ENCODE results near the gene PACSIN1.

PACSIN1 gene

DNA sequence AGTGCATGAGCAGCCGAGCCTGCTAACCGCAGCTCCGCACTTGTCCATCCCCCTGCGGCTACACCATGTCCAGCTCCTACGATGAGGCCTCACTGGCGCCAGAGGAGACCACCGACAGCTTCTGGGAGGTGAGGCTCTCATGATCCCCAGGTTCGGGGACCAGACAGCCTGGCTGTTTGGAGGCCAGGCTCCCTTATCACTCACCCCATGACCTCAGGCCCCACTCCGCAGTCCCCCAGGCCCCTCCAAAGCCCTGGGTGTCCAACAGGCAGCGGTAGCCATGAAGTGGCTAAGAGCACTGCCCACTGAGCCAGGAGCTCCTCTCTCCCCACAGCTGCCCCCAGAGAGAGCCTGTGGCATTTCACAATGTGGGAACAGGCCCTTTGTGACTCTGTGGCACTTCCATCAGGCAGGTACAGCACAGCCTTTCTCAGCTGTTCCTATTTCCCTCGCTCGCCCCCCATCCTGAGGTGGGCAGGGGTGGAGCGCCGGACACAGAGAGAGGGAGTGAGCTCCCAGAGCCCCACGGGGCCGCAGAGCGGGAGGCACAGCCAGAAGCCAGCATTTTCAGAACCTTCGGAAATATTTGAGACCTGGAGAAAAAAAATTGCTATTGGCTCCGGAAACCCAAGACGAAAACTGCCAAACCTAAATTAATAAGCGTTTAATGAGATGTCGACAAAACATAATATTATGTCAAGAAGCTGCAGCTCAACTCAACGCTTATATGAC, 60.5 kb downstream of the PACSIN1 start:
- FAIRE-seq (no peak), DNase-seq (ENCODE audit: insufficient read length, low spot score) (no peak)

DNA sequence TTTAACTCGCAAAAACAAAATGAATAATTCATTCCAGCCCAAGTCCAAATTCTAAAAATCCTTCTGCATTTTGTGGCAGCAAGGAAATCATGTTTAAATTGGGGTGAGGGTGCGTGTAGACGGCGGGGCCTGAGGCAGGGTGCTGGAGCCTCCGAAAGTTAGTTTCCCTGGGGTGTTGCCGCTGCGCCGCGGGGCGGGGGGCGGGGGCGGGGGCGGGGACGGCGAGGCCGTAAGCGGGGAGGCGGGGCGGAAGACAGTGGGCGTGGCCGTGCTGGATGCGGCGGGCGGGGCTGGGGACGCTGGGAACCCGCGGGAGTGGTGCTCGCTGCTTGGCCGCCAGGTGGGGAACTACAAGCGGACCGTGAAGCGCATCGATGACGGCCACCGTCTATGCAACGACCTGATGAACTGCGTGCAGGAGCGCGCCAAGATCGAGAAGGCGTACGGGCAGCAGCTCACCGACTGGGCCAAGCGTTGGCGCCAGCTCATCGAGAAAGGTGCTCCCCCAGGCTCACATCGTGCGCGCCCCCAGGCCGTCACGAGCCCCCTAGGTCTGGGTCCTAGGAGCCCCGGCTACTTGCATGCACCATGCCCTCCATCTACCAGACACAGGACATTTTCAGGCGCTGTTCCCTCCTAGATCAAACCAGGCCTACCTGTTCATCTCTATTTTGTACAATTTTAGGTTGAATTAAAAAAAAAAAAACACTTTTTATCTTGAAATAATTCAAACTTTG, 61.3 kb downstream of the PACSIN1 start:
- DNase-seq (ENCODE audit: insufficient read length, low spot score): peak; percentile 99
- FAIRE-seq: peak; percentile 80

DNA sequence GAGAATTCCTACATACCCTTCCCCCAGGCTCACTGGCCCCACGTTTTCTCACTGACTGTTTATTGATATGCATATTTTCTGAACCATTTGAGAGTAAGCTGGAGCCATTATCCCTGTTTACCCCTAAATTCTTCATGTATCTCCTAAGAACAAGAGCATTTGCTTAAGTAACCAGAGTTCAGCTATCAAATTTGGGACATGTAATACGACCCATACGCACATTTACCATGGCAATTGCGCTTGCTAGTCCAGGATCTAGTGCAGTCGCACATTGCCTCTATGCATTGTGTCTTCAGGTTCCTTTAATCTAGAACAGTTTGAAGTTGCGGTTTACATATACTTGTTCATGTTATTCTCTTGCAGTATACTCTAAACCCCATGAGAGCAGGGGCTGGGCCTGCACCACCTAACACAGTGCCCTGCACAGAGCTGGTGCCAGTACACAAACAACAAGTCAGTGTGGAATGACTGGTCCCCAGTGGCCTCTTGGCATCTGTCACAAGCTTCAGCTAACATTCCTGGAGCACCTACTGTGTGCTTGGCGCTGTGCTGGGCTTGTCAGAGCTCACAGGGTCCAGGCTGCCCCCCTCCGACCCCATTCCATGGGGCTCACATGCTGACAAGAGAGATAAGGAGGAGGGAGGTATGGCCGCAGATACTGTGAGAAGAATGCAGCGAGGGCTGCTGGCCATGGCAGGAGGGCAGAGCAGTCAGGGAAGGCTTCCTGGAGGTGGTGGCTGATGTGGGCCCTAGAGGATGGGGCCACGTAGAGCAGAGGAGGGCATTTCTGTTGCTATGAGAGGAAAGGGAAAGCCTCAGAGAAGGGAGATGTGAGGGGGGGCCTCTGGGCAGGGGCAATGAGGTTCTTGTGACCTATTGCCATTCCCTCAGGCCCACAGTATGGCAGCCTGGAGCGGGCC, 62.1 kb downstream of the PACSIN1 start:
- DNase-seq (ENCODE audit: insufficient read length, low spot score) (no peak), FAIRE-seq (no peak)

DNA sequence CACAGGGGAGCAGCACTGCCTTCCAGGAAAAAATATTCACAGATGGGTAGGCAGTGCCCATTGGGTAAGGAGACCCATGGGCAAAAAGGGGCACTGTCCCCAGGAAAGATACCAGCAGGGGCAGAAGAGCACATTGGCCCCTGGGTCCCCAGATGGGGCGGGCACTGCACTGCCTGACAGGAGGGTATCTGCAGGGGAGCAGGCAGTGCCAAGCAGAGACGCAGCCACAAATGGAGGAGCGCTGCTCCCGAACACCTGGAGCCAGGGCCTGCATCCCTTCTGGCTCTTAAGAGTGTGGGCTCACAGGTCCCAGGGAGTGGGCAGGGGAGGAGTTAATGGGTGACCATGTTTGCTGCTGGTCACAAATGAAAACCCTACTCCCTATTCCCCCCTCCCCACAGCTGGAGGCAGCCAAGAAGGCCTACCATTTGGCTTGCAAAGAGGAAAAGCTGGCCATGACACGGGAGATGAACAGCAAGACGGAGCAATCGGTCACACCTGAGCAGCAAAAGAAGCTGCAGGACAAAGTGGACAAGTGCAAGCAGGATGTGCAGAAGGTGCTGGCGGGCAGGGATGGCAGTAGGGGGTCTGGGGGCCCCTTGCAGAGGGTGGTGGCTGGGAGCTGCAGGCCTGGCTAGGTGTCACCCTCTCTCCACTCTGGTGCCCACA, 63.3 kb downstream of the PACSIN1 start:
- FAIRE-seq: no peak
- DNase-seq (ENCODE audit: insufficient read length, low spot score): no peak

DNA sequence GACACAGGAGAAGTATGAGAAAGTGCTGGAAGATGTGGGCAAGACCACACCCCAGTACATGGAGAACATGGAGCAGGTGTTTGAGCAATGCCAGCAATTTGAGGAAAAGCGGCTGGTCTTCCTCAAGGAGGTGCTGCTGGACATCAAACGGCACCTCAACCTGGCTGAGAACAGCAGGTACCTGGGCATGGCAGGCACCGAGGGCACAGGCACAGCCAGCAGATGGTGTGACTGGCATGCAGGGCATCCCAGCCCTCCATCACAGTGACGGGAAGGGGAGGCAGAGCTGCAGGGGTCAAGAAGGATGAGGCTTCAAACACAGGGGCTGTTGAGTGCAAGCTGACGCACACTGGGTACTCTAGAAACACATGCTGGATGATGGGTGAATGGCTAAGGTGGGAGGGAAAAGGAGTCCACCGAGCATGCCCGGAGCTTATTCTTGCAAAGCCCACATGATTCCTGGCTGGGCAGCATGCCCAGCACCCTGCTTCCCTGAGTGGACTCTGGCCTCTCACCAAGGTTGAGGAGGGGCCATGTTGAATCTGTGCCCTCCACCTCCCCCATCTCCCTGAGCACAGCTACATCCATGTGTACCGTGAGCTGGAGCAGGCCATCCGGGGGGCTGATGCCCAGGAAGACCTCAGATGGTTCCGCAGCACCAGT, 63.9 kb downstream of the PACSIN1 start:
- DNase-seq (ENCODE audit: insufficient read length, low spot score): no peak

DNA sequence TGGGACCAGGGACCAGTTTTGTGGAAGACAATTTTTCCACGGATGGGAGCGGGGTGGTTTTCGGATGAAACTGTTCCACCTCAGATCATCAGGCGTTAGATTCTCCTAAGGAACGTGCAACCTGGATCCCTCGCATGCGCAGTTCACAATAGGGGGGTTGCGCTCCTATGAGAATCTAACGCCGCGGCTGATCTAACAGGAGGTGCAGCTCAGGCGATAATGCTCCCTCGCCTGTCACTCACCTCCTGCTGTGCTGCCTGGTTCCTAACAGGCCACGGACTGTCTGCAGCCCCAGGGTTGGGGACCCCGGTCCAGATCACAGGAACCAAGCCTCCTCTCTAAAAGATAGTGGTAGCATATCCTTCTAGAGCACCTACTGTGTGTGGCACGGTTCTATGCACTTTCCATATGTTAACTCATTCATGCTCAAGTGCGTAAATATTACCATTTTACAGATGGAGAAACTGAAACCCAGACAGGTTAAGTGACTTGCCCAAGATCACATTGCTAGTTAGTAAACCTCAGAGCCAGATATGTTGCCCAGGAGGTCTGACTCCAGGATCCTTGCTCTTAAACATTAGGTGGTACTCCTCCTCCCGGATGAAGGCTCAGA, 65.0 kb downstream of the PACSIN1 start:
- FAIRE-seq: no peak
- no peak for DNase-seq (ENCODE audit: insufficient read length, low spot score)

More for the DNA sequence above, 63.9 kb downstream of the PACSIN1 start:
- no peak for FAIRE-seq

DNA sequence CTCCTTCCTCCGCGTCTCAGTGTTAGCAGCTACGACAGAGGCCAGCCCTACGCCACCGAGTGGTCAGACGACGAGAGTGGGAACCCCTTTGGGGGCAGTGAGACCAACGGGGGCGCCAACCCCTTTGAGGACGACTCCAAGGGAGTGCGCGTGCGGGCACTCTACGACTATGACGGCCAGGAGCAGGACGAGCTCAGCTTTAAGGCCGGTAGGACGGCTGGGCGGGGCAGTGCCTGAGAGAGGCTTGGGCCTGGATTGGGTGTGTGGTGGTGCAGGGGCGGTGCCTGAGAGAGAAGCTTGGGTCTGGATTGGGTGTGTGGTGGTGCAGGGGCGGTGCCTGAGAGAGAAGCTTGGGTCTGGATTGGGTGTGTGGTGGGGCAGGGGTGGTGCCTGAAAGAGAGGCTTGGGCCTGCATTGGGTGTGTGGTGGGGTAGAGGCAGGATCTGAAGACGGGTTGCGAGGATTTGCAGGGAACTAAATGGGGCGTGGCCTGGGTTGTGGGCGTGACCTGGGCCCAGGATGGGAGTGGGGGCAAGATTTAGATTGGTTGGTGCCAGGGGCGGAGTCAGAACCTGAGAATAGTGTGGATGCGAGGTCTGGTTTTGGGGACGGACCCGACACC, 65.8 kb downstream of the PACSIN1 start:
- DNase-seq (ENCODE audit: insufficient read length, low spot score) (no peak), FAIRE-seq (no peak)

DNA sequence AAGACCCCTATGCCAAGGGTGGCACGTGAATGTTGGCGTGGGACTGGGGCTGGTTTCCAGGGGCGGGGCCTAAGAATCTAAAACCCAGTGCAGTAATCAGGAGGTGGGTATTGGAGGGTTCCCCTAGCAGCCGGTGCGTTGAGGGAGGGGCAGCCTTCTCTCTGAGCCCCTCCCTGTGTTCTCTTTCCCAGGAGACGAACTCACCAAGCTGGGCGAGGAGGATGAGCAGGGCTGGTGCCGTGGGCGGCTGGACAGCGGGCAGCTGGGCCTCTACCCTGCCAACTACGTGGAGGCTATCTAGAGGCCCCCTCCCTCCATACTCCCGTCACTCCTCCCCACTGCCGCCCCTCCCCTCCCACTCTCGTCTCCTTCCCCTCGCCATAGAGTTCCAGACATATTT, 66.4 kb downstream of the PACSIN1 start:
- FAIRE-seq (no peak), DNase-seq (ENCODE audit: insufficient read length, low spot score) (no peak)

DNA sequence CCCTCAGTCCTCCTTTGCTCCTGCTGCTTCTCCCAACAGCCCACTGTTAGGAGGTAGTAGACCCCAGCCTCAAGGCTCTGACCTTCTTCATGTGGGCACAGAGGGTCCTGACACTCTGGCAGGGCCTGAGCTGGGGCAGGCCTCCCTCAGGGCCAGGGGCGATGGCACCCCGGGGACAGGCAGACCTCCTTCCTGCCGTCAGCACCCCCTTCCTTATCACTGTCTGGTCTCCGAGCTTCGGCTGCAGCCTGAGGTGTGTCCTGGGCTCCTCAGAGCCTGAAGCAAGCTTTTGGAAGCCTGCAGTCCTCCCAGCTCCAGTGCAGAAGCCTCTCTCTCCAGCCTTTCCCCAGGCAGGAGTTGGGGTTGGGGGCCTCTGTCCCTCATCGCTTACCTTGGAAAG, 68.3 kb downstream of the PACSIN1 start:
- FAIRE-seq: no peak
- DNase-seq (ENCODE audit: insufficient read length, low spot score): no peak

DNA sequence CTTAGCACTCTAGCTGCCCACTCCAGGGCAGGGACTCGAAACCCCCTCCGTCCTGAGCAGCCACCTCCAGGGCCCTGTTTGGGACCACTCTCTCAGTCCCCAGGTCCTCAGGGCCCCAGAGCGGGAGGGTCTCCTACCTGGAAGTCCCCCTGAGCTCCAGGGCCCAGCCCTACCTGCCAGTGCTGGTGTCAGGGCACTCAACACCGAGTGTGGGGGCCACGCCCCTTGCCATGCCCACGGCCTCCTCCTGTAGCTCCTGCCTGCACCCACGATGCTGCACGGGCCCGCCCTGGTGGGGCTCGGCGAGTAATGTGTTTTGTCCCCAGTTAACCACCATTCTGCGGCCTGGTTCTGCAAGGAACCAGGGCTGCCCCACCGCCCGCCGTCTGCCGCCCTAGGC, 68.8 kb downstream of the PACSIN1 start:
- DNase-seq (ENCODE audit: insufficient read length, low spot score) (no peak), FAIRE-seq (no peak)

DNA sequence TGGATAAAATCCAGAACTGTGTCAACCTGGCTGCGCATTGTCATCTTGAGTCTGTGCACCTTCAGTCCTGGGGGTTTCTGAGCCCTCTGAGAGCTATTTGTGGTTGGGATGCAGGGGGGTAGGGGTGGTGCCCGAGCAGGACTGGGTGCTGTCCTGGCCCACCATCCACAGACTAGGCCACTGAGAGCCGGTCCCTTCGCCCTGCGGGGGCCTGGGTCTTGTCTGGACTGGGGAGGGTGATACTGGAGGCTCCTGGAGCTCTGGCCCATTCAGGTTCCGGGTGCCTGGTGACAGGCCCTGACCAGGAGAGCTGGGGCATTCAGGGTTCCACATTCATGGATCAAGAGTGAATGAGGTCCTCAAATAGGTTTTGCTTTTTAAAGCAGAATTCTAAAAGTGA, 69.3 kb downstream of the PACSIN1 start:
- DNase-seq (ENCODE audit: insufficient read length, low spot score) (no peak), FAIRE-seq (no peak)

DNA sequence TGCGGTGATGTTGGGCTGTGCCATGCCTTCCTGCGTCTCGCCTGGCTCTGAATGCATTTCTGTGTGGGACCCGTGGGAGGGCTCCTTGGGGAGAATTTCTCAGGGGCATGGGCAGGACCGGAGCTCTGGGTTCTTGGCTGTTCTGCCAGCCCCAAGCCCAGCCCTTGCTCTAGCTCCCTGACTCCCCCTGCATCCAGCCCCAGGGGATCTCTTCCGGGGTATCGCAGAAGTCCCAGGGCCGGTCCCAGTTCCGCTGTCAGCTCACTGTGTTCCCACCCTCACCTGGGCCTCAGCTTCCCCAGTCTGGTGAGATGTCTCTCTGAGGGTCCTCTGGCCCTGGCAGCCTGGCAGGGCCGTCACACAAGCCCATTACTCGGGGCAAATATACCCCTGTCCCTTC, 69.8 kb downstream of the PACSIN1 start:
- FAIRE-seq (no peak), DNase-seq (ENCODE audit: insufficient read length, low spot score) (no peak)

DNA sequence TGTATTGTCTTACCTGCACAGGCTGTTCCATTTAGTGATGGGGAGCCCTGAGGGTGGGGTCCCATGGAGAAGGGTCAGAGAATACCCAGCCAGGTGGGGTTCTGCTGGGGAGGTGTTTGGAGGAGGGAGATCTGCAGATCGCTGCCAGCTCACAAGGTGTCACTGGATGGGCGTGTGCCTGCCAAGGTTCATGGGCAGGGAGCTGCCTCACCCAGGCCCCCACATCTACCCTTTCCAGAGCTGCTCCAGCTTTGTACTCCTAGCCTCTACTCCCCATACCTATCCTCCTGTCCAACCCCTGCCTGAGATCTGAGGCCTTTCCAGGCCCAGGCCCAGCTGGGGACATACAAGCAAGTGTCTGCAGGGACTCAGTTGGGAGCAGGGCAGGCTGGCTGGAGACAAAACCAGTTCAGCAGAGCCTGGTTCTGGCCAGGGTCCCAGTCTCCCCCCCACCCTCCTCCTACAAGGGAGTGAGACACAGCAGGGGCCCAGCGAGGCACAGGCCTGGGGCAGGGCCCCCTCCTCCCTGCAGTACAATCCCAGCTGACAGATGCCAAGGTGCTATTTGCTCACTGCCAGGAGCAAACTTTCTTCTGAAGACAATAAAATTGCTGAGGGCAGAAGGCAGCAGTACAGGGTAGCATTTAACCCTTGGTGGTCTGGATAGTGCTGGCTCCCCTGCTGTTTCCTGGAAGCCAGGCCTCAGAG, 70.5 kb downstream of the PACSIN1 start:
- FAIRE-seq (no peak), DNase-seq (ENCODE audit: insufficient read length, low spot score) (no peak)

DNA sequence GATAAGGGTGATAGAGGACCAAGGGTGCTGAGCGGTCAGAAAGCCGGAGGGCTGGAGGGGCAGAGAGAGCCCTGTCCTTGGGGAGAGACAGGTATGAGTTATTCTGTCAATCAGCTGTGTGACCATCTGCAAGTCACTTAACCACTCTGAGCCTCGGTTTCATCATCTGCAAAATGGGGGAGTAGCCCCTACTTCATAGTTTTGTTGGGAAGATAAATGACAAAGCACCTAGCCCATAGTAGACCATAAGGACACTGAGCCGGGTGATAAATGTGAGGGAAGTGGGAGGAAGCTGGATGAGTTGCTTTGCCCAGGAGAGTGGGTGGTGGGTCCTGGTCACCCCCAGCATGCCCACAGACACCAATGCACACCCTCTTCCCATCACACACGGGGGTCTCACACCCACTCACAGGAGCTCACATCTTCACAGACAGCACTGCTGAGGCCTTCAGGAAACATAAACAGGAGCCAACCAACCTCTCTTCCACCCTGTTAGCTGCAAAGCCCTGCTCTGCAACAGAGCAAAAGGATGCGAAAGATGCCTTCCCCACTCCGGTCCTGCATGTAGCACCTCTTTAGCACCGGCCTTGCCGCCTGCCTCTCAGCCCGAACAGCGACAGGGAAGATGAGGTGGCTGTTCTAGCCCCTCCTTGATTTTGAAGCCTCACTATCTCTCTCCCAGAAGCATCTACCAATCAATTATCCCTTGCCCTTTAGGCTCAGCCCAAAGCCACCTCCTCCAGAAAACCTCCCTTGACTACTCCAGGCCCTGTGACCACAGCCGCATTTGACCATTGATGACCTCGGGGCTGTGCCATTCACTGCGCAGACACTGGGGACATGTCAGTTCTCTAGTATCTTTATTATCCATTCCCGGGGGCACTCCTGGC, 71.3 kb downstream of the PACSIN1 start:
- DNase-seq (ENCODE audit: insufficient read length, low spot score): no peak
- no peak for FAIRE-seq

DNA sequence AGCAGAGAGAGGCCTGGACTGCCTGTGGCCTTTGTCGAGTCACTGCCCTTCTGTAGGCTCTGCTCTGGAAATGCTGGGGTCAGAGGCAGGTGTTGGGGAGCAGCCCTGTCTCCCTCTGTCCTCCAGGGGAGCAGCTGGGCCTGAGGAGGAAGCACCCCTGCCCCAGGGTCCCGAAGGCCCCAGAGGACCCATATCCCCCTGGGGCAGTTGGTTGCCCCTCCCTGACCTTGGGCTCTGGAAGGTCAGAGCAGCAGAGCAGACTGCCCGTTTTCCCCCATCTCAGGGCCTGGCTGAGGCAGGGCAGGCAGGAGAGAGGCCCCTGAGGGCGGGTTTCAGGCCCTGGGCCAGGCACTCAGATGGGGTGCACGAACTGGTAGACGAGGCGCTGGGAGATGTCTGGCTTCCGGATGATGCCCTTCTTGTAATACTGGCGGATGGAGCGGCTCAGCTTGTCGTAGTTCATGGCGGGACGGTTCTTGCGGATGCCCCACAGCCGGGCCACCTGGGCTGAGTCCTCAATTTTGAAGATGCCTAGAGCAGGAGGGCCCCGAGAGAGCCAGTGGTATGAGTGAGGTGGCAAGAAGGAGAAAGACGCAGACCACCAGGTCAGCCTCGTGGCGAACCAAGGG, 72.2 kb downstream of the PACSIN1 start:
- FAIRE-seq: no peak

DNA sequence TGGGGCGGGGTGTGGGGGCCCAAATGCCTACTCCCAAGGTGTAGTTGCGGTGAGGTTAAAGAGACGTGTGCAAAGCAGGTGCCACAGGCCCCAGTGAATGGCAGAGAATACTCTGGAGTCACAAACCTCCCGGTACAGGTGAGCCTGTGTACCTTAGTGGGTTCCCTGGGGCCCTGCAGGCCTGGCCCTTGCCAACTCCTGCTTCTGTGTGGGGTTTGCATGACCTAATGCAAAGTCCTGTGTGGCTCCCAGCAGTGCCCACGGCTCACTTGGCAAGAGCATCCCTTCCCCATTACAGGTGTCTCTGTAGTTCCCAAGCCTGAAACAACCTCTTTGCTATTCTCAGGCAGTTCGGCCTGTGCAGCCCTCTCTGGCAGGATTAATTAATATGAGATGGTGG, 72.7 kb downstream of the PACSIN1 start:
- DNase-seq (ENCODE audit: insufficient read length, low spot score) (no peak), FAIRE-seq (no peak)

More for the DNA sequence above, 72.2 kb downstream of the PACSIN1 start:
- DNase-seq (ENCODE audit: insufficient read length, low spot score): no peak

DNA sequence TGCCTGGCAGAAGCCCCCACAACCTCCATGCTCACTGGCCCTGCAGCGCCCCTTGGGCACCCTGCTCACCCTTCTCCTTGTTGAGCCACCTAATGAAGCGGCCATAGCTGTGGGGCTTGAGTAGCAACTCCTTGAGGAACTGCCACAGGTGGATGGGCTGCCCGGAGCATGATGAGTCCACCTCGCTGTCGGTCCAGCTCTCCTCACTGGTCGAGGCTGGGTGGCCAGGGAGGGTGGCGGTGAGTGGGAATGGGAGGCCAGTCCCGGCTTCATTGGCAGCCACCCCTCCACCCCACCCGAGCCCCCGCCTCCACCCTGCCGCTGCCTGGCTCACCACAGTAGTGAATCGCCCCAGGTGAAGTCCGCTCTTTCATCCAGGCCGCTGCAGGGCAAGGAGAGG, 73.3 kb downstream of the PACSIN1 start:
- FAIRE-seq (no peak), DNase-seq (ENCODE audit: insufficient read length, low spot score) (no peak)
